Aorta (tissue), 5 donors: ENCODE measurements around the gene COG5. TPM values are rescaled to one million over a fixed set of nuclear protein-coding genes. Genes with fewer than 3 reads are reported as not detected.

ENCODE experiments used
- ATAC-seq: fragments of 200-7000 bp; cut with Tn5 transposase; one replicate; pipeline ENCODE4 v1.9.1; 2022; ENCODE audit warnings: moderate library complexity; ENCODE audit not compliant: low FRiP score
- DNase-seq, 2 donors: peaks; one replicate each; pipeline ENCODE4 v3.0.0-alpha.2; 2020
- H3K27ac ChIP-seq, 2 donors: one replicate each; pipeline ENCODE4 v1.5.1; 2013; ENCODE audit warnings: low read length in 2 of 2, mild to moderate bottlenecking in 2 of 2, moderate library complexity in 2 of 2, control low read depth in 1 of 2, inconsistent platforms in 1 of 2, low read depth in 1 of 2
- H3K27me3 ChIP-seq, 2 donors: one replicate each; pipeline ENCODE4 v1.6.1; 2013; ENCODE audit warnings: control low read depth in 1 of 2, low read length in 1 of 2, mild to moderate bottlenecking in 1 of 2, moderate library complexity in 1 of 2; ENCODE audit not compliant: insufficient read depth in 2 of 2, control insufficient read depth in 1 of 2
- H3K36me3 ChIP-seq, 2 donors: one replicate each; pipeline ENCODE4 v1.6.1; 2013; ENCODE audit warnings: control low read depth in 1 of 2, low read length in 1 of 2, mild to moderate bottlenecking in 1 of 2; ENCODE audit not compliant: insufficient read depth in 2 of 2, control insufficient read depth in 1 of 2
- H3K4me1 ChIP-seq, 2 donors: one replicate each; pipeline ENCODE4 v1.6.1; 2013; ENCODE audit warnings: low read length in 2 of 2, control low read depth in 1 of 2, mild to moderate bottlenecking in 1 of 2, moderate library complexity in 1 of 2; ENCODE audit not compliant: insufficient read depth in 2 of 2, control insufficient read depth in 1 of 2
- H3K4me3 ChIP-seq, 2 donors: one replicate each; pipeline ENCODE4 v1.5.1; 2013; ENCODE audit warnings: low read length in 2 of 2, control low read depth in 1 of 2, mild to moderate bottlenecking in 1 of 2
- H3K9me3 ChIP-seq: one replicate; pipeline ENCODE4 v1.6.1; 2013; ENCODE audit warnings: mild to moderate bottlenecking, low read length; ENCODE audit not compliant: control insufficient read depth
- WGBS, 2 donors: extraction: QIAGEN DNeasy Blood & Tissue Kit; methylation state at CpG; one replicate each; pipeline ENCODE4 v1.1.7; 2013; 5-methylcytosine and 5-hydroxymethylcytosine counted together
- intact Hi-C, 2 donors: fragments of 100-400 bp; cut with DNase I; formaldehyde crosslinking; loops; one replicate each; pipeline versions ENCODE4 v1.14.2 to v1.15.0; 2022
- polyA plus RNA-seq, 2 donors: library from polyadenylated mRNA; stranded (reverse); fragments of 200-250 nt; gene quantifications; one replicate each; pipeline ENCODE4 v1.2.3, GENCODE V29; 2013
- total RNA-seq, 2 donors: library from RNA; stranded (reverse); fragmentation: NEBNext Ultra II Directional; extraction: Animal tissue kit (Norgen Biotek cat#: 25700); gene quantifications; one replicate each; pipeline ENCODE4 v1.2.1, GENCODE V29; 2021
- donor health status: healthy with polysubstance abuse.
- donor health status: Bipolar disorder and iron deficiency.
- donor health status: DM: no; HTN: no; CAD: no.
- donor health status: DM: no; HTN: no; CAD: no.
- donor health status: DM: yes; HTN: yes; CAD: no.

COG5 gene
- total and polyA plus RNA-seq, 4 donors, result 8.6 to 58.2 (median 33.4) TPM

DNA sequence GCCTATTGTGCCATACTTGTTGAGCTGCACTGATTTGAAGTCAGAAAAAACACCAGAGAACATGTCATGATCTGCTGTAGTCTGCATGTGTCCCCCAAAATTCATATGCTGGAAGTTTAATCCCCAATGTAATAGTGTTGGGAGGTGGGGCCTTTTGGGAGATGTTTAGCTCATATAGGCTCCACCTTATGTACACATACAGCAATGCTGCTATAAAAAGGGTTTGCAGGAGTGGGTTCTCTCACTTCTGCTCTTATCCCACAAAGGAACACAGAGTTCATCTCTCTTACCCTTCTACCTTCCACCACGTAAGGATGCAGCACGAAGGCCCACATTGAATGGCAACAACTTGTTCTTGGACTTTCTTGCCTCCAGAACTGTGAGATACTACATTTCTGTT lies 70.8 kb downstream of the COG5 start:
- H3K4me1 ChIP-seq, result no peaks in the 10 kb centered on the region
- WGBS, 2 donors, result 98% methylated on average over 2 of the region's 2 CpGs

DNA sequence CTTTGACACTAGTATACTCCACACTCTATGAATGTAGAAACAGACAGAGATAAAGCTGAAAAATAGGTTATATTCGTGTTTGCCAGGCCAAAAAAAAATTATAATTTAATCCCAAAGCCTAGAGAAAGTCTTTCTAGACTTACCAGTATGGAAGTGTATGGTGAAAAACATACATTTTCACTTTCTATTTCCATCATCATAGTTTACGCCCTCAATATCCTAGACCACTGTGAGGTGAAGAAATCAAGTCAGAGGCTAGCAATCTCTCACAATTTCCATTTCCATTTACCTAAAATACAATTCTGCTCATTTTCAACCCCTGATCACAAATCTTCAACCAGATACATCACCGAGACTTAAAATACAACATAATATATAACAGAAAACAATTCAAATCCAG lies 77.7 kb downstream of the COG5 start:
- intact Hi-C loops, result no loop called here
- no peak for ATAC-seq
- H3K4me3 ChIP-seq, result no peak overlapping the region
- no peaks in the 10 kb centered on the region for H3K36me3 ChIP-seq
- H3K27ac ChIP-seq, result no peak overlapping the region
- no peak for DNase-seq
- 84 to 90% methylated on average over 3 of the region's 3 CpGs for WGBS, 2 donors
- no peaks in the 10 kb centered on the region for H3K4me1 ChIP-seq
- no peaks in the 10 kb centered on the region for H3K27me3 ChIP-seq
- H3K9me3 ChIP-seq, result no peaks in the 10 kb centered on the region

More for the DNA sequence above, 70.8 kb downstream of the COG5 start:
- no peaks in the 10 kb centered on the region for H3K9me3 ChIP-seq
- intact Hi-C loops, result no loop called here
- ATAC-seq (no peak), DNase-seq (no peak)
- H3K27ac ChIP-seq, result no peak overlapping the region
- no peaks in the 10 kb centered on the region for H3K36me3 ChIP-seq
- no peaks in the 10 kb centered on the region for H3K27me3 ChIP-seq
- H3K4me3 ChIP-seq, result no peak overlapping the region

GRCh38 chr7:107482571-107482970 lies 81.1 kb downstream of the COG5 start:
- Histone ChIP-seq H3K4me3 (no peak overlapping the region), H3K36me3 (no peaks in the 10 kb centered on the region), H3K27me3 (no peaks in the 10 kb centered on the region), H3K9me3 (no peaks in the 10 kb centered on the region), H3K4me1 (no peaks in the 10 kb centered on the region), H3K27ac (no peak overlapping the region)
- WGBS, 2 donors, result 89 to 91% methylated on average over 1 of the region's 1 CpG
- intact Hi-C loops, result no loop called here
- no peak for ATAC-seq
- DNase-seq, result no peak

GRCh38 chr7:107480932-107481331 lies 82.8 kb downstream of the COG5 start:
- 92 to 98% methylated on average over 3 of the region's 3 CpGs for WGBS, 2 donors
- intact Hi-C loops, result no loop called here
- no peak overlapping the region for H3K4me3 ChIP-seq
- no peak for DNase-seq
- H3K27me3 ChIP-seq, result no peaks in the 10 kb centered on the region
- H3K27ac ChIP-seq, result no peak overlapping the region
- no peak for ATAC-seq
- no peaks in the 10 kb centered on the region for H3K9me3 ChIP-seq
- no peaks in the 10 kb centered on the region for H3K36me3 ChIP-seq
- H3K4me1 ChIP-seq, result no peaks in the 10 kb centered on the region

- no peak for ATAC-seq
- Histone ChIP-seq H3K4me1 (no peaks in the 10 kb centered on the region), H3K27ac (no peak overlapping the region), H3K27me3 (no peaks in the 10 kb centered on the region), H3K4me3 (no peak overlapping the region), H3K9me3 (no peaks in the 10 kb centered on the region), H3K36me3 (no peaks in the 10 kb centered on the region)
- DNase-seq, result no peak
- WGBS, 2 donors, result 93 to 94% methylated on average over 2 of the region's 2 CpGs
- intact Hi-C loops, result no loop called here
These were observed 84.4 kb downstream of the COG5 start for GRCh38 chr7:107479303-107479702.

DNA sequence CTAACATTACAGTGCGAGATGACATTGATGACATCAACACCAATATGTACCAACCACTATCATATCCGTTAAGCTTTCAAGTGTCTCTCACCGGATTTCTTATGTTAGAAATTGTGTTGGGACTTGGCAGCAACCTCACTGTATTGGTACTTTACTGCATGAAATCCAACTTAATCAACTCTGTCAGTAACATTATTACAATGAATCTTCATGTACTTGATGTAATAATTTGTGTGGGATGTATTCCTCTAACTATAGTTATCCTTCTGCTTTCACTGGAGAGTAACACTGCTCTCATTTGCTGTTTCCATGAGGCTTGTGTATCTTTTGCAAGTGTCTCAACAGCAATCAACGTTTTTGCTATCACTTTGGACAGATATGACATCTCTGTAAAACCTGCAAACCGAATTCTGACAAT lies 89.6 kb downstream of the COG5 start:
- DNase-seq, result no peak
- ATAC-seq, result no peak
- Histone ChIP-seq H3K27ac (no peak overlapping the region), H3K9me3 (no peaks in the 10 kb centered on the region), H3K27me3 (no peaks in the 10 kb centered on the region), H3K4me3 (no peak overlapping the region), H3K36me3 (no peaks in the 10 kb centered on the region), H3K4me1 (no peaks in the 10 kb centered on the region)
- WGBS, 2 donors, result 86 to 88% methylated on average over 5 of the region's 5 CpGs
- intact Hi-C loops, result no loop called here

GRCh38 chr7:107472116-107472515 lies 91.6 kb downstream of the COG5 start:
- DNase-seq, result no peak
- WGBS, 2 donors, result 52 to 67% methylated on average over 3 of the region's 3 CpGs
- no peak for ATAC-seq
- H3K9me3 ChIP-seq, result no peaks in the 10 kb centered on the region
- H3K27me3 ChIP-seq, result no peaks in the 10 kb centered on the region
- intact Hi-C loops, result no loop called here
- no peaks in the 10 kb centered on the region for H3K4me1 ChIP-seq
- no peak overlapping the region for H3K4me3 ChIP-seq
- H3K36me3 ChIP-seq, result no peaks in the 10 kb centered on the region
- H3K27ac ChIP-seq, result no peak overlapping the region

DNA sequence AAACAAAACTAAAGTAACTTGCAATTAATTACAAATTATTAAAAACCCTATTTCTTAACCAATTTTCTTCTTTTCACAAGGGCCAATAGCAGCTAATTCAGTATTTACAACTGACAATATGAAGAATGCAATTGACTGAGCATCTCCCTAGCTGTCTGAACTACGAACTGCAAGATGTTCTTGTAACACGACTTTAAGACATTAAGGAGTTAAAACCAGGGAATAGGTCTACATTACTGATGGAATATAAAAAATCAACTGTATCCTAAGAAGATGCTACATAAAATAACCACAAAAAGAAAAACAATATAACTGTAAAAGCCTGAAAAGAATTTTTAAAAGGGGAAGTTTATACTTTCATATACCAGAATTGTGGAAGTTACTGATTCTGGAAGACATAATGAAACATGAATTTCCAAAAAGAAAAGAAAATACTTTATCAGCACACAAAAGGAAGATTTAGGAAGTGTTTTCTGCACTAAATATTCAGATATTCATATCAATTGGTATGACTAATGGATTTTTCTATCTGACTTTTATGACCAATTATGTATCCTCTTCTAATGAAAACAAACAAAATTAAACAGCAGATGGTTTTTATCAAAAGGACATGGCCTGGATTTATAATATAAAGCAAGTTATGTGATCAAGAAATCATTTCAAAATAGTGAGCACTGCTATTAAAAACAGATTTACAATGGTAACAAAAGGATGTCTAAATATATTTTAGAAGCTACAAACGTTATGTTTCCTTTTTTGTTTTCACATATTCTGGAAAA lies 92.2 kb downstream of the COG5 start:
- intact Hi-C loops, result no loop called here
- 66 to 67% methylated on average over 3 of the region's 3 CpGs for WGBS, 2 donors

DNA sequence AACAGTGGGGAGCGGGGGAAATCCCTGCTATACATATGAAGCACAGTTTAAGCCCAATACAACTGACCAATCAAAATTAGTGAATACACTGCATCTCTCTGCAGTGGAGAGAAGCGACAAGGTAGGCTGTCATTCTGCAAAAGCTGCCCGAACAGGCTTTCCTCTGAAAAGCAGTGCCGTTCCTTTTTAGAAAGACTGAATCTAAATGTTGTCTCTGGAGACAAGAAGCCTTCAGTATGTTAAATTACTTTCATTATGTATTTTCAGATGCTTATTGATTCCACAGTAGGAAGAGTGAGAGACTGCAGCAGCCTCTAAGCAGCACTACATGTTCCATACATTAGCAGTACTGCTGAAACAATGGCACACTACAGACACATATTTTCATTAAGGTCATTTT lies 93.8 kb downstream of the COG5 start, which contains the start of gene GPR22:
Gene GPR22, plus strand, starts transcription at position 129 of the 400 bp plus-strand sequence. CDS start 4,004 bp downstream, outside the sequence.
- Histone ChIP-seq H3K27ac (no peak within 1 kb of the TSS), H3K4me1 (no peaks in the 10 kb centered on the region), H3K4me3 (no peak within 1 kb of the TSS), H3K36me3 (no peaks in the 10 kb centered on the region), H3K27me3 (no peaks in the 10 kb centered on the region), H3K9me3 (no peaks in the 10 kb centered on the region)
- no peak for DNase-seq
- ATAC-seq, result no peak
- WGBS, 2 donors, result 87 to 90% methylated on average over 4 of the region's 4 CpGs
- intact Hi-C loops, result loop anchor here in 1 of 2 donors (10.0 kb wide), 1 partner anchor 405 kb away; no protein-coding TSS in a partner anchor

More for the DNA sequence above, 92.2 kb downstream of the COG5 start:
- Histone ChIP-seq H3K9me3 (no peaks in the 10 kb centered on the region), H3K27ac (no peak overlapping the region), H3K4me3 (no peak overlapping the region), H3K27me3 (no peaks in the 10 kb centered on the region), H3K36me3 (no peaks in the 10 kb centered on the region), H3K4me1 (no peaks in the 10 kb centered on the region)
- ATAC-seq (no peak), DNase-seq (no peak)
